NCI-H187 (cell line): ENCODE results near the gene MMS22L.

ENCODE experiments used
- DNase-seq, 2 experiments: peaks; one replicate each; lab custom pipeline; 2025; lab: John Stamatoyannopoulos, UW

Gene MMS22L

DNA sequence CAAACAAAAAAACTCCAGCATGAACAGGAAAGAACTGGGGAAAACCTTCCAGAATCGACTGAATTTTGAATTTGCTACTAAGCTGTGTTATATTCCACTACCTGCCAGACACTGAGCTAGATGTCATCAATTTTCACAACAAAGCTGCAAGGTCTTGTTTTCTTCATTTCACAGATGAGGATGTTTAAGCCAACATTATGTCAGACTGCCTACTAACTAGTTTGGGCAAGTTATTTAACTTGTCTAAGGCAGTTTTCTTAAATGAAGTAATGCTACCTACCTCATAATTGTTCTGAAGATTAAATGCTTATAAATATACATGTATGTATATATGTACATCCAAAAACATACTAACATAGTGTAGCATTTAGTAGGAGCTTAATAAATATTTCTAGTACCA is 144.4 kb downstream of the MMS22L start:
- DNase-seq, result no peak

DNA sequence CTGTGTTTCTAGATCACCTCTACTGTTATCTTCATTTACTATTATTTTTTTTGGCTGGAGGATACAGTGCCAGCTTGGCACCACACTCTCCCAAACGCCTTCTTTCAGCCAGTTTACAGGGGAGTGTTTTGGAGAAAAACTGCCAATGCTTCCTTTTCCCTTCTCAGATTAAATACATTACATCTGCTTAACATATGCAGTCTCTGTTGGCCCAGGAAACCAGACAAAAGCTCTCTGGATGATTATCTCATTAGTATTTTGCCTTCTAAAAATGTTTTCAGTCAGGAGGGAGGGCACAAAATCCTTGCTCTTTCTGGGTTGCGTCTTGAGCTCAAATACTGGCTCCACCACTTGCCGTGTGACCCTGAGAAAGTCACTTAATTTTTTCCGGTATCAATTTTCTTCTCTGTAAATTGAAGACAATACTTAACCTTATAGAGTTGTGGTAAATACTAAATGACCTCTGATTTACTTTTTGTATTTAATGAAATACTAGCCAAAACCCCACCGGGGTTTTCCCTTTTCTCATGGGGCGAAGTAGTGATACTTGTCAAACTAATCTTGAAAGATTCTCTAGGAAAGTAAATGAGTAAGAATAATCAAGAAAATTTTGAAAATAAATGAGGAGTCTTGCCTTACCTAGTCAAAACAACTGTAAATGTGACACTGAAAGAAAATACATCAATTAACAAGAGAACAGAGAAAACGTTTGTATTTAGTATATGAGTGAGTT is 146.2 kb downstream of the MMS22L start:
- DNase-seq, result no peak

DNA sequence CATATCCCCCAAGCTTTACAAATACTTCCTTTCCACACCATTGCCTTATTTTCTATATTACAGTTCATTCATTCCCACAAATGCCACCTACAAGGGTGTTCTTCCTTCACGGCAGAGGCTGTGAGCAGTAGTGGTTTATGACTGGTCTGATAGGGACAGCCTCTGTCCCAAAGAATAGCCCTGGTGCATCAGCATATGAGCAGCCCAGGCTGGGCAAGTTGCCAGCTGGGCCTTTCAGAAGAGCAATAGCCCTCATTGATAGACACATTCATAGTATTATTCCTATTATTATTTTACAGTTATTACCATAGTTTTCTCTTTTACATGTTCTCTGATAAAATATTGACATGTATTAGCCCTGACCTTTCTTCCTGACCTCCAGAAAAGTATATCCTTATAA is 149.9 kb downstream of the MMS22L start:
- no peak for DNase-seq

DNA sequence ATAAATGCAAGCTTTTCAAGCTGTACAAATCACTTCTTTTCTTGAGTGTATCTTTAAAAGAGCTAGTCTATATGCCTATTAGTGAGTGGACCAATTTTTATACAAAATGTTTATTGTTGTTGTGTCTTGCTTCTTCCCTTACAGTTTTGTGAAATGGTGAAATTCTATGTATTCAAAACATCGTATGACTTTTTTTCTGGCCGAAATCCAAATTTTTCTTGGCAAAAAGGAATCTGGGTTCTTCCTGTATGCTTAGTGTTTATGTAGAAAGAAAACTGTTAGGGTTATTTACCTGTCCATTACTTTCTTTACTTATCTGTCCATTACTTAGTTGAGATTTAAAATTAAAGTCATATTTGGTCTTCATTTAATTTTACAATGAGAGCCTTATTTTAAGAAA is 153.9 kb downstream of the MMS22L start:
- no peak for DNase-seq

DNA sequence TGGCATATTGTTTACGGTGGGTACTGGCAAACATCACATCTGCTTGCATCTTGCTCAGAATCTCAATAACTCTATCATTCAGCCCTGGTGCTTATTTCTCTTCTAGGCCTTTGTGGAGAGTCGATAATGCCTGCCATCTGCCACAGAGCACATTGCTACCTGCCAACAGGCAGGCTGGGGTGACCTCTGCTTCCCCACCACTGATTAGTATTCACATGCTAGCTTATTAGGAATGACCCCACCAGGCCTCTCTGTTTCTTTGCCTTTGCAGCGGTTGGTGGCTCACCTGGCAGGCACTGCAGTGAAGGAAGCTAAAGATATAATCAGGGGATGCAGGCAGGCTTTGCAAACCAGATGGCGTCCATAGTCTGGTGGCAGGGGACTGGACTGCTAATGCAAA is 154.5 kb downstream of the MMS22L start:
- DNase-seq, result no peak

GRCh38 chr6:97123652-97124051 is 159.4 kb downstream of the MMS22L start:
- no peak for DNase-seq

- DNase-seq, result no peak
These were observed 159.9 kb downstream of the MMS22L start for GRCh38 chr6:97123112-97123511.

GRCh38 chr6:97120511-97120910 is 162.5 kb downstream of the MMS22L start:
- no peak for DNase-seq

- no peak for DNase-seq
These were observed 168.4 kb downstream of the MMS22L start for GRCh38 chr6:97114645-97115044.

- DNase-seq, result no peak
These were observed 169.8 kb downstream of the MMS22L start for GRCh38 chr6:97113170-97113569.

DNA sequence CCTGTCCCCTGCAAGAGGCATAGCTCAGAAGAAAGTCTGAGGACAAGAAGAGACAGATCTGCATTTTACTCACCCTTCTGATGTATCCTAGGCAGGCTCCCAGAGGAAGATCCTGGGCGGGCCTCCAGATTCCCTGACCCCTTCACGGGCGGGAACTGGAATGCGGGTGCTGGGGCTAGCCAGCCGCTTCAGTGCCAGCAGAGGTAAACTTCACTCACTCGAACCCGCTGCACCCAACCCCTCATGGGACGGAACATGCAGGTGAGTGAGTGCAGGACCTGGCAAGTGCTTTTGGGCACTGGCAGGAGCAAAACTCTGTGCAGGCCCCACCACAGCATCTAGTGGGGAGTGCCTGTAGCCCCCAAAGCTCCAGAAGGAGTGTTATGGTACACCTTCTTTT is 171.8 kb downstream of the MMS22L start:
- DNase-seq, result no peak

GRCh38 chr6:97110626-97111025 is 172.4 kb downstream of the MMS22L start:
- DNase-seq, result no peak

DNA sequence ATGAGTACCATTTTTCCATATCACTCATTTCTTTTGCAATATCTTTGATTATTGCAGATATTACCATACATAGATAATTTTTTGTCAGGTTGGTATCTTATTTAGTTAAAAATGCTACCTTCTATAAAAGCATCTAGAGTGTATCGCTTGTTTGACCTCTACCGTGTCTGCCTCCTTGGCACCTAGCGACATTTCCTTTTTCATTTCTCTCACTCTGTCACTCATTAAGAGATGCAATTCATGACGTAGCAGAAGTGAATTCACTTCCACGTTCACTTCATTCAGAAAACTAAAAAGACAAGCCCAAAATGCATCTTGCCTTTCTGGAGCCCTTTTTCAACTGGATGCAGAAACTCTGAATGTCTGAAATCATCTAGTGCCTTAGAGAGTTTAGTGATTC is 172.9 kb downstream of the MMS22L start:
- no peak for DNase-seq

GRCh38 chr6:97109444-97109843 is 173.6 kb downstream of the MMS22L start:
- no peak for DNase-seq

DNA sequence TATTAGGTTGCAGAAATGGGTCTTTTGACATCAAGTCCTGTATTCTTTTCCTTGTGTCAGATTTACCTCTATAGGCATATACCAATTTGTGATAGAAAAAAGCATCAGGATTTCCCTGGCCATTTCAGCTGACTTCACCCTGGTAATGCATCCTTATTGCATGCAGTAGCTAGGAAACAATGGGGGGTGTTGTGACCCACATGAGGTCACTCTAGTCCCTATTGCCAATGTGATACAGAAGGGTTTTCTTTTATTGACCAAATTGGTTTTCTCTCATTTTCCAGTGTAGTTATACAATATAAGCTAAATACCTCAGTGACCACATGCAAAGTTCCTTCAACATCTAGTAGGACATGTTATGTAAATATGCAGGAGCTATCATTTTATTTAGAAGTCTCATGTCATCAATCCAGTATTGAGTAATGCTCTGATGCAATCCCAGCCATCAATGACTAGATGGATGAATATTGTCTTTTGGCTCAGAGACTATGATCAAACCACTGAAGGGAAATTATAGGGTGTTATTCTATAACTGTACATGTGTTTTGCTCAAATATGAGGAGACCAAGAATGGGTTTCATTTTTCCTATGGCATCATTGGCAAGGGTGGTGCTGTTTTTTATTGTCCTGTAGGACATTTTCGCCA is 180.7 kb downstream of the MMS22L start:
- no peak for DNase-seq

DNA sequence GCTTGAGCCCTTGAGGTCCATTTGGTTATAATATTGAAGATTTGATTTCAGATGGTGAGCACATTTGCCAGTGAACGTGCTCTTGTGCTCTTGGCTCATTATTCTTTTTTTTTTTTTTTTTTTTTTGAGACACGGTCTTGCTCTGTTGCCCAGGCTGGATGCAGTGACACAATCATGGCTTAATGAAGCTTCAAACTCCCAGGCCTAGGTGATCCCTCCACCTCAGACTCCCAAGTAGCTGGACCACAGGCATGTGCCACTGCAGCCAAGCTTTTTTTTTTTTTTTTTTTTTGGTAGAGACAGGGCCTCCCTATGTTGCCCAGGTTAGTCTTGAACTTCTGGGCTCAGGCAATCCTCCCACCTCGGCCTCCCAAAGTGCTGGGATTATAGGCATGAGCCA is 182.3 kb downstream of the MMS22L start:
- no peak for DNase-seq

DNA sequence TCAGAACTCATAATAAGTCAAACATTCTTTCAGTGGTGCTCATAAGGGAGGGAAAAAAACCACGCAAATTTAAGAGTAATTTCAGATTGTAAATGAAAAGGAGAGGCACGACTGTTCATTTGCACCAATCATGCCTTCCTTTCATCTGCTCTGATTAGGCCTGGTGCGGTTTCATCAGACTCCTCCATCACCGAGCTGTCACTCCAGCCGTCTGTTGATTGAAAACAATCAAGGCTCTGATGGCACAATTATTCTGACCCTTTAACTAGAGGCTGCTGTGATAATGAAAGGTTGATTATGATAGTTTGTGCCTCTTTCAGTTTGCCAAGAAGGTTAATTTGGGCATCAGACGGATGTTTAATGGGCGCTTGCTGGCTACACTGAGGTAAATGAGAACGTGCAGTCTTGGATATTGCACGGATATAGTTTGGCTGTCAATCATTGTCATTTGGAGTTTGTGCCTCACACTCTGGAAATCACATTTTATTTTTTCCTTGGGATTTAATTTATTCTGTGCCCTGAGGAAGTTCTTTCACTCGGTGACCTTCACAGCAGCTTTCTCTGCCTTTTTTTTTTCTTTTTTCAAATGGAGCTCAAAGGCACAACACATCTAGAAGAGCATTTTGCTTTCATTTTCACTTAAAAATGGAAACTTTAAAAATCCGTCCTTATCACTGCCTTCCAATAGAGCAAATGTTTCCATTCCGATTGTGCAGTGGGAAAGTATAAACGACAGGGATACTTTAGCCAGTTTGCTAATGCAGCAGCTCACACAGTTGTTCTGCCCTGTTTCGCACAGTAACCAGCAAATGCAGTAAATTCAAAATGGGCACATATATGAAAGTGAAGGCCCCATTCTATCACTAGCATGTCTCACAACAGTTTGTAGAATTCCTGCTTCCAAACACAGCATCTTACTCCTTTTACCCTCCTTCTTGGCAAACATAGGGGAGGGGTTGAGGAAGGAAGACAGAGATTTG is 185.7 kb downstream of the MMS22L start:
- no peak for DNase-seq

DNA sequence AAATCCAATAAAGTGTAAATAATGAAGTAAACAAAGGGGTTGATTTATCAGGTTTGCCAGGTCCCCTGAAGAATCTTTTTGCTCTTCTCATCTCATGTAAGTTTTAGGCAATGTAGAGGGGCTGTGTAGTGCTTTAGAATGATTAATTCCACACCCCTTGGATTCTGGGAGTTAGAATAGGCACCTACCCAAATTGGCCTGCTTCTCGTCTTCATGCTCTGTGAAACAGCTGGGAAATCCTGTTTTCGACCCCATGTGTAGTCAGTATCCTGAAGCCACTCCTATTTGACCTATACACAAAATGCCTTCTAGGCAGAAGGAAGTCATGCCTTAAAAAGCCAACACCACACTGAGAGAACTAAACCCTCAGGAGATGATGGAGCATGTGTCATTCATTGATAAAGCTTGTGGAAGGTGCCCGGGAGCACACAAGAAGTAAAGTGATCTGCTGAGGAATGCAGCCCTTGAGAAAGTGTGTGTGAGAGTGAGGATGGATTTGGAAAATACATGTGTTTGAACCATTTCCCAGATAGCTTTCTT is 187.6 kb downstream of the MMS22L start:
- DNase-seq, result no peak

DNA sequence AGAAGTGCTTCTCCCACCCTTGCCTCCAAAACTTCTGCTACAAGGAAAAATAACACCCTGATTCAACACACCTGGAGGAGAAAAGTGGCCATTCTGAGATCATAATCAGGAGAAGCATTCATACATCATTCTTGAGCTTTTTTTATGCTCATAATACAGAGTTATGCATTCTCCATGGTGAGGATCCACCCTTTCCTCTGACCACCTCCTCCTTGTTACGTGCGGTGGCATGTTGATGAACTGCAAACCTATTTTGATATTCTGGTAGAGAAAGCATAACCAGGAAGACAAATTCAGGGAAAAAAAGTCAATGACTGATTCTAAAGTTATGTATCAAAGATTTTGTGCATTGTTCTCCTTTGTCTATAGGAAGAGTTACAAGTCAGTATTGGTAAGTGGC is 188.6 kb downstream of the MMS22L start:
- DNase-seq, result no peak

- DNase-seq, result no peak
These were observed 190.2 kb downstream of the MMS22L start for GRCh38 chr6:97092673-97093305.
